Activated naive CD8-positive, alpha-beta T cell (primary cell): ENCODE results near the gene VGLL4.
"Not testable (repeated sequence)": the region's sequence is repeated elsewhere in the genome, so short reads cannot be mapped to it uniquely, and the experiment has no call there.

ENCODE experiments used
- H3K27ac Mint-ChIP-seq: one replicate; pipeline ENCODE4 v1.8.0; 2021; ENCODE audit warnings: mixed read lengths
- H3K27me3 Mint-ChIP-seq: one replicate; pipeline ENCODE4 v1.8.0; 2021; ENCODE audit warnings: mixed read lengths
- H3K36me3 Mint-ChIP-seq: one replicate; pipeline ENCODE4 v1.8.0; 2021; ENCODE audit warnings: mixed read lengths
- H3K4me1 Mint-ChIP-seq: one replicate; pipeline ENCODE4 v1.8.0; 2021; ENCODE audit warnings: low read depth, mixed read lengths
- H3K4me3 Mint-ChIP-seq: one replicate; pipeline ENCODE4 v1.8.0; 2021; ENCODE audit warnings: mild to moderate bottlenecking, mixed read lengths
- H3K9me3 Mint-ChIP-seq: one replicate; pipeline ENCODE4 v1.8.0; 2021; ENCODE audit warnings: low read depth, mixed read lengths

VGLL4 gene

DNA sequence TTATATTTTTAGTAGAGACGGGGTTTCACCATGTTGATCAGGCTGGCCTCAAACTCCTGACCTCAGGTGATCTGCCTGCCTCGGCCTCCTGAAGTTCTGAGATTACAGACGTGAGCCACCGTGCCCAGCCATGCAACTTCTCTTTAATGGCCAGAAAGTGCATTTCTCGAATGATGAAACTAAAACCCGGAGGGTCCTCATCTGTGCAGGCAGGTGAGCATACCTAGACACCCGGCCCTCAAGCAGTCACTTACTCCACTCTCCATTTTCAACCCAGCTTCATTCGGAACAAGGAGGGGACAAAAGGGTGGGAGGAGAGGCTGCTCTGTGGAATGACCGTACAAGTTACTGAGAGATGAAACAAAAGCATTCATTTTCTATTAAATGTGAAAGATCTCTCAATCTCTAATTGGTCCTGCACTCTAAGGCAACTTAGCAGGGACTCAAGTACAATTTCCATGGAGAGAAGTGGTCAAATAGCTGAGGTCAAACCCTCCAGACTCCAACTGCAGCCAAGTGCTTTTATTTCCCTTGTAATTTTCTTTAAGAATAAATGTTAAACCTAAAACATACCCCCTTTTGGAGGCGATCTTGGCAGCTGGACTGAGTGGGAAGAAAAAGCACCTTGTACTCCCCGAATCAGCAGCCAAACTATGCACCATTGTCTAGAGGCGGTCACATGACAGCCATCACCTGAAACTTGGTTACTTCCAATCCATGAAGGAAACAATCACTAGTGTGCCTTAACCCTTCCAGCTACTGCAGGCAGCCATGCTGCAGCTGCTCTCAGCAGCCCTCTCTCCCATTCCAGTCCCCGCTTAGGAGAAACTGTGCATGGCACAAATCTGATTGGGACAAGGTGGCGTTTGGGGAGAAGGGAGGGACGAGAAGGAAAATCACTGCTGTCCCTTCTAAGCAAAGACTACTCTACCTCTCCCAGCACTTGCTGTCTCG, 62.2 kb downstream of the VGLL4 start:
- Mint-ChIP-seq H3K27ac (peak overlapping the region; percentile 68), H3K9me3 (no peaks in the 10 kb centered on the region), H3K36me3 (peaks cover 8% of the 10 kb centered on the region), H3K4me1 (peaks cover 63% of the 10 kb centered on the region), H3K4me3 (peak overlapping the region; percentile 61), H3K27me3 (no peaks in the 10 kb centered on the region)

DNA sequence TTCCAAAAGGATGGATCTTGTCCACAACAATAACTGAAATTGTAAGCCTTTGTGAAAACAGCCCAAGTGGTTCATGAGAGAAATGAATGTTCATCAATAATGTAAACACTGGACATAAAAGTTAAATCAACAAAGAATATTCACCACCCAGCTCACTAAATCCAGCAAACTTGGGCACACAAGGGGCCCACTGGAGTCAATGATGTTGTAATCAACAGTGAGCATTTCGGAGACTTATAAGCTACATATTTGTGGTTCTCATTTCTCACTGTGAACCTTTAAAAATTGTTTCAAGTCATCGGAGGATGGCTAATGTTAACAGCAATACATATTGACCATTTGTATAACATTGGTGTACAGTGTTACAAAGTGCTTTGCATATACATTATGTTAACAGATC, 63.1 kb downstream of the VGLL4 start:
- Mint-ChIP-seq H3K27ac (no peak overlapping the region), H3K4me3 (no peak overlapping the region), H3K36me3 (peaks cover 8% of the 10 kb centered on the region), H3K4me1 (peaks cover 57% of the 10 kb centered on the region), H3K9me3 (no peaks in the 10 kb centered on the region), H3K27me3 (no peaks in the 10 kb centered on the region)

DNA sequence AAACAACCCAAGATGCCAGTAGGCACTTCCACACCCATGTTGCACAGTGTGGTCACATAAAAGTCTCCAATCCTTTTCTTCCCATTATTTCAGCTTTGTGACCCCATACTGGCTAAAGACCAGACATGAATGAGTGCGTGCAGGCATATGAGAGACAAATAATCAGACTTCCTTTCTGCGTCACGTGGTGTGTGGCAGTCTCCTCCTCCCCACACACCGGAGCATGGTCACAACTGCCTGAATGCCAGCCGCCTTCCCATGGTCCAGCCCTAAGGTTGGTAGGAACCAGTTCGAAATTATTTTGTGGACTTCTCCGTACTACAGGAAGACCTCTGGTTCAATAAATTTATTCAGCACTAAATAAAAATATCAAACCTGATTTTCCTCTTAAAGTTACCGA, 65.5 kb downstream of the VGLL4 start:
- no peaks in the 10 kb centered on the region for H3K9me3 Mint-ChIP-seq
- H3K27ac Mint-ChIP-seq: no peak overlapping the region
- no peak overlapping the region for H3K4me3 Mint-ChIP-seq
- peaks cover 8% of the 10 kb centered on the region for H3K36me3 Mint-ChIP-seq
- H3K4me1 Mint-ChIP-seq: peaks cover 37% of the 10 kb centered on the region
- H3K27me3 Mint-ChIP-seq: no peaks in the 10 kb centered on the region

DNA sequence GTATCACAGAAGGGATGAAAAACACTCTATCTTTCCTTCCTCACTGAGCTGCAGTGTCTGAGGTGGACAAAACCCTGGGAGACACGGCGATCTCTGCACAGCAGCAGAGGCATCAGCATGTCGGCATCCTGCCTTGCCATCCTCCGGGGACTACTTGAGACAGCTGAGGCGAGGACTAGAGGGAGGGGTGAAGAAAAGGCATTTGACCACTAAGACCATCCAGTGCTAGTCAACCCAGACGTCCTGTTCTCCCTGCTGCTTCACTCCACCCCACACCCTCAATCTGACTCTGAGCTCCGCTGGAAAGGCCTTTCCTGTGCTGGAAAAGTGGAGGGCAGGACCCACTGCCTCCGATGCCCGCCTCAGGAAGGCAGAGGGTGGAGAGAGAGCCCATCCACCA, 67.3 kb downstream of the VGLL4 start:
- H3K27ac Mint-ChIP-seq: no peak overlapping the region
- H3K4me1 Mint-ChIP-seq: peaks cover 24% of the 10 kb centered on the region
- no peaks in the 10 kb centered on the region for H3K9me3 Mint-ChIP-seq
- no peaks in the 10 kb centered on the region for H3K27me3 Mint-ChIP-seq
- peaks cover 10% of the 10 kb centered on the region for H3K36me3 Mint-ChIP-seq
- H3K4me3 Mint-ChIP-seq: no peak overlapping the region

DNA sequence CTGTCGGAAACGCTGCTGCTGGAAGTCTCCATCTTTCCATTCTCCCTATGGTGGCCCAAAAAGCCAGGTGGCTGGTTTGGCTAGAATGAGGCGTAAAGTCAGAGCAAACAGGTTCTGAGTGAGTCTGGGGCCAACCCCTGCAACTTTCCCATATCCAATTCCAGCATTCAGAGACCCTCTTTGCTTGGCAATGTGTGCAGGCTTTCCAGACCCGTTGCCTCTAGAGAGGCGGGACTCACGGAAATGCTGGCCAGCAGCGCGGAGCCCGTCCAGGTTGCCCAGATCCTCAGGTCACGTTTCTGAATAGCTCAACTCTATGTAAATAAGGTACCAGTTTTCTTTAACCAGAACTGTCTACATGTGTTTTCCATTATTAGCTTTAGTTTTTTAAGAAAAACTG, 68.0 kb downstream of the VGLL4 start:
- no peak overlapping the region for H3K27ac Mint-ChIP-seq
- peaks cover 20% of the 10 kb centered on the region for H3K4me1 Mint-ChIP-seq

DNA sequence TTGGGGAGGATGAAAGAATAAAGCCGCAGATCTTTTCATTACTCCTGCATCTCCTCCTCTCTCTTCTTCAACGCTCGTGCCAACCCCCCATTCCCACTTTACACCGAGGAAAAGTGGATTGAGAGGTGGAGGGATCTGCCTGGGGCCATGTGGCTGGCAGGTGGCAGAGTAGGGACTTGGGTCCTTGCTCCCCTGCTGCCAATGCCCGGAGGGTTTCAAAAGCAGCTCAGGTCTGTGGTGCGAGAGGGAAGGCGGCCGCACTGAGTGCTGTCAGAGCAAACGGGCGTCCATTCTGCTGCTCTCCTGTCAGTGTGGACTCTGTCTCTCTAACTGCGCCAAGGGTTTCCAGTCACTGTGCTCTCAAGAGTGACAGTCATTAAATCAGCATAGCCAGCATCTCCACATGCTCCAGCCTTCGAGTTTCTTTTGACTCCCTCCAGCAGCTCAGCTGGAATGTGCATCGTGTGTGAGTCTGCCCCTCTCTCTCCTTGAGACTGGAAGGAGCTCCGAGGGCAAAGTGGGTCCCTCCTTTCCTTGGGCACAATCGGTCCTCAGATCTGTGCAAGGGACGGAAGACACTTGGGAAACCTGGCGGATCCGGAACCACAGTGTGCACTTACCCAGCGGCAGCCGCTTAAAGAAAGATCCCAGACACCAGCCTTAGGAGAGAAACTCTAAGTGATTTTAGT, 68.6 kb downstream of the VGLL4 start:
- H3K27me3 Mint-ChIP-seq: no peaks in the 10 kb centered on the region
- no peak overlapping the region for H3K4me3 Mint-ChIP-seq
- peaks cover 8% of the 10 kb centered on the region for H3K36me3 Mint-ChIP-seq
- no peak overlapping the region for H3K27ac Mint-ChIP-seq
- H3K4me1 Mint-ChIP-seq: peaks cover 18% of the 10 kb centered on the region
- H3K9me3 Mint-ChIP-seq: no peaks in the 10 kb centered on the region

More for the DNA sequence above, 68.0 kb downstream of the VGLL4 start:
- H3K36me3 Mint-ChIP-seq: peaks cover 10% of the 10 kb centered on the region
- no peak overlapping the region for H3K4me3 Mint-ChIP-seq
- no peaks in the 10 kb centered on the region for H3K9me3 Mint-ChIP-seq
- H3K27me3 Mint-ChIP-seq: no peaks in the 10 kb centered on the region

DNA sequence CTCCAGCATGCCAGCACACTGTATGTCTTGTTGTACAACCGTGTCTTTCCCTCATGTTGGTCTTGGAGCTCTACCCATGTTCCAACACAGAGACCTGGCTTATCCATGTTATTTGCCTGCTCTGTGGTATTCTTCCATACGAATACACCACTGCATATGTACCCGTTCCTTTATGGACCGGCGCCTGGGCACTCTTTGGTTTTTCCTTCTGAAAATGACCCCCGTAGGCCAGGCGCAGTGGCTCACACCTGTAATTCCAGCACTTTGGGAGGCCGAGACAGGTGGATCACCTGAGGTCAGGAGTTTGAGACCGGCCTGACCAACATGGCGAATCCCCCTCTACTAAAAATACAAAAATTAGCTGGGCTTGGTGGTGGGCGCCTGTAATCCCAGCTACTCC, 71.1 kb downstream of the VGLL4 start:
- H3K27me3 Mint-ChIP-seq, H3K9me3 Mint-ChIP-seq, H3K36me3 Mint-ChIP-seq: not testable (repeated sequence)
- H3K4me1 Mint-ChIP-seq: peaks cover 10% of the 10 kb centered on the region
- H3K4me3 Mint-ChIP-seq: peak overlapping the region; percentile 14
- peak overlapping the region; percentile 24 for H3K27ac Mint-ChIP-seq

DNA sequence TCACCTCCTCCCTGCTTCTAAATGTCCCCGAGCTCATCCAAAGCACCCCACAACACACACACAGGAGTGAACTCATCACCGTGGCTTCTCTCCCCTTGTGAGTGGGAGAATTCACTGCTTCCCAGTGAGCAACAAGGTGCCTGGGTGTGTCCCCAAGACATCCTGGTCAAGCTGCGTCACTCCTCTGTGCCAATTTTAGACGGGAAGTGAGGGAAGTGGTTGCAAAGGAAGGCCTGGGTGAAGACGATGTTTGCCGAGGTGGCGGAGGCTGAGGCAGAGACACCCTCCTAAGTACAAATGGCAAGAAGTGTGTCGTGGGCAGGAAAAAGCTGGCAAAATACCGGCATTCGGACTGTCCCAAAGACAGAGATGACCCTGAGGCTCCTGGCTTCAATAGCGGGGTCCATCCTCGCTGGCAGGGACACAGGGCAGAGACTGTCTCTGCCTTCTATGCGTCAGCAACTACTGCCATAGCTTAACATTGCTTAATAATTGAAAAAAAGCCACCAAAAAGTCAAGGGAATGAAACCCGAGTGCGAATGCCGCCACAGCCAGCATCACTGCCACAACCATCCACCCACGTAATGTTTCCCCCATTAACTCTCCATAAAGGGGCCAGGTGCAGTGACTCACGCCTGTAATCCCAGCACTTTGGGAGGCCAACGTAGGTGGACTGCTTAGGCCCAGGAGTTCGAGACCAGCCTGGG, 72.8 kb downstream of the VGLL4 start:
- Mint-ChIP-seq H3K27me3 (no peaks in the 10 kb centered on the region), H3K27ac (peak overlapping the region; percentile 8), H3K36me3 (peaks cover 2% of the 10 kb centered on the region), H3K4me3 (no peak overlapping the region), H3K9me3 (no peaks in the 10 kb centered on the region), H3K4me1 (peaks cover 7% of the 10 kb centered on the region)

DNA sequence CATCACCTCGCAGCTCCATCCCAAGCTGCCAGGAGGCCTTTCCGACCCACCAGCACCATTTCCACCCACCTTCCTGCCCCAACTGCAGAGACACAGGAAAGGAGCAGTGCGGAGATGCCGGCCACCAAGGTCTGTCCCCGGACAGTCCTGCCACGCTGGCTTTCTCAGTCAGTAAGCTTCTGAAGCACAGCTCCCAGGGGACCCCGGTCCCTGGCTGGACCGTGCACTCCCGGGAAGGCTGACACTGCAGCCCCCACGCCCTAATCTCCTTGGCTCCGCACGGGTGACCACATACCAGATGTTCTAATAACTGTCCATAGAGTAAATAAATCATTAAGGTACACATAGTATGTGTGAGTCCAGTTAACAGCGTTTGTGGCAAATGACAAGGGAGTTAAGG, 73.5 kb downstream of the VGLL4 start:
- no peaks in the 10 kb centered on the region for H3K9me3 Mint-ChIP-seq
- H3K27me3 Mint-ChIP-seq: no peaks in the 10 kb centered on the region
- no peak overlapping the region for H3K4me3 Mint-ChIP-seq
- H3K4me1 Mint-ChIP-seq: peaks cover 7% of the 10 kb centered on the region
- H3K27ac Mint-ChIP-seq: peak overlapping the region; percentile 8
- peaks cover 2% of the 10 kb centered on the region for H3K36me3 Mint-ChIP-seq

DNA sequence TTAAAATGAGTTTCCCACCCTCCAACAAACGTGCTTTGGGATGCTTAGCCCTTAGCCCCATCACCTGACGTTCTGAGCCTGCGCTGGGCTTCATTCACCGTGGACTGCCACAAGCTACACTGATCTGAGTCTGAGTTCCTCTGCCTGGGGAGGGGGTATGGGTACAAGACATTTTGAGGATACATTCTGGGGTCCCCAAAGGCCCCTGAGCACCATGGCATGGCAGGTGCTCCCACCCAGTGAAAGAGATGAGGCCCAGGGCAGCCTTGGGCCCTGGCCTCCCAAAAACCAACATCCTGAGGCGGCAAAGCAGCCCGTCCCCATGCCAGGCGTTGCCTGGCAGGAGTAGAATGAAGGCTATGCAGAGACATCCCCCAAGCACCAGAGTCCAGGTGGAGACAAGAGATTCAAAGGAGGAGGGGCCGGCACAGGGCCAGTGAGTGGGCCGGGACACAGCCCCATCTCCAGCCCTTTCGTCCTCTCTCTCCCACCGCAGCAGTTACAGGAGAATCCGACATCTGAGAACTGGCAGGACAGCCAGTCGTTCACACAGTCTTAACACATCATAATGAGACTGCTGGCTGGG, 74.5 kb downstream of the VGLL4 start:
- Mint-ChIP-seq H3K4me1 (peaks cover 7% of the 10 kb centered on the region), H3K27me3 (no peaks in the 10 kb centered on the region), H3K36me3 (peaks cover 2% of the 10 kb centered on the region), H3K9me3 (no peaks in the 10 kb centered on the region), H3K4me3 (no peak overlapping the region), H3K27ac (peak overlapping the region; percentile 68)

DNA sequence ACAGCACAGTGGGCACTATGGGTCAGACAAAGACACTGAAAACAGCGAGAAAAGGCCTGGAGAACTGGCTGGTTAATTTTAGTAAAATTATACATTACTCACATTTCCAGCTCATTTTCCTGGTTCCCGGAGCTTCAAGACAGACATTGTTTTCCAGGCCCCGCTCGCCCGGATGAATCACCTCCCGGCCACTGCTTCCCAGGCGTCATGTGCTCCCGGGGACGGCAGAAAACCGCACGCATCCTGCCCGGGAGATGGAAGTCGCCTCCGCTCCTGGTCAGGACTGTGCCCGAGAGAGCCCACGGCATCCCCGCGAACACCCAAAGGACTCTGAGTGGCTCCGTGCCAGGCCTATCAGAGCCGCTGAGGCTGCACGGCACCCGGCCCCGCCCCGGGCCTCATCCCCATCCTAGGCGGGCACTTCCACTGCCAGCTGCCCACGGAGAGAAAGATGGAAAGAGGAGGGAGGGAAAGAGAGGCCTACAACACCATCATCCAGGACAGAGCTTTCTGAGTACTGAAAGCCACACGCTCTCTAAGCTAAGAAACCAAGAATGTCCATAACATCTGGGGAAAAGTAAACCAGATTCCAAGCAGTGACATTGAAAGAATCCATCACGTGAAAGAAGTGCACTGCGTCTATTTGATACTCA, 75.1 kb downstream of the VGLL4 start:
- Mint-ChIP-seq H3K4me3 (no peak overlapping the region), H3K9me3 (no peaks in the 10 kb centered on the region), H3K4me1 (peaks cover 7% of the 10 kb centered on the region), H3K27ac (peak overlapping the region; percentile 58), H3K27me3 (no peaks in the 10 kb centered on the region), H3K36me3 (peaks cover 2% of the 10 kb centered on the region)

DNA sequence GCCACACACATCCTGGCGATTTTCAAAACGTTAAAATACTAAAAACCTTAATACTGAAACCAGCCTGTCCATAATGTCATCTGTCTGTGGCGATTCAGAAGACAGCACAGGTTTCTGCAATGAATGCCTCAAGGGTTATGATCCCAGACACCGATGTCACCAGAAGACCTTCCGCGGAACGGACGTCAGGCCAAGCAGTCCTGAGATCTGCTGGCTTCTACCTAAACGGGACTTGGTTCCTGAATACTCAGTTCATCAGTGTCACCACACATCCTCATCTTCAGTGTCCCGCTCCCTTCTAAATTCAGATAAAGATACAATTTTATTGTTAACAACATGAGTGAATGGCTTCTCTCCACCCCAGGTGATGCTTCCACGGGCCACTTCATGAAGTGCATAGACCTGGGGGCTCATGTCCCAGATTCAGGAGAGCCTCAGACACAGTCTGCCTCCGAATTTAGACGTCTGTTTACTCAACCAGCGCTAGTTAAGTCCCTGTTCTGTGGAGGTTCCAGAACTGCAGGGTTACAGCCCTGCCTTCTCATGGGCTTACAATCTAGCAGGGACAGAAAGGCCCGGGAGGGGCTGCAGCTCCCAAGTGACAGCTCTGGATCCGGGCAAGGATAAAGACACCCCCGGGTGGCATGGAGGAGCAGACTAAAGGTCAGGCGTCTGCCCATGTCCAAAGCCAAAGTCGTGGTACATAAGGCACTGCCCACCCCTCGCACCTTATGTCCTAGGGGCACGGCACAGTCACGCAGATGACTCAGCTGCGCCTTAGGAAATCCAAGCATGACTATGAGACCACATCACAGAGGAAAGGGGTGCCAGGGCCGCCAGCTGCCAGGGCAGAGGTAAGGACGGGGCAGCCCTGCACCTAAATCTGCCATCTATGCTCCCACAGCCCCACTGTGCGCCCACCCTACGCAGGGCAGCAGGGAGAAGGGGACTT, 75.9 kb downstream of the VGLL4 start:
- H3K27me3 Mint-ChIP-seq: no peaks in the 10 kb centered on the region
- peaks cover 7% of the 10 kb centered on the region for H3K4me1 Mint-ChIP-seq
- peak overlapping the region; percentile 58 for H3K27ac Mint-ChIP-seq
- peaks cover 2% of the 10 kb centered on the region for H3K36me3 Mint-ChIP-seq
- no peak overlapping the region for H3K4me3 Mint-ChIP-seq
- no peaks in the 10 kb centered on the region for H3K9me3 Mint-ChIP-seq

DNA sequence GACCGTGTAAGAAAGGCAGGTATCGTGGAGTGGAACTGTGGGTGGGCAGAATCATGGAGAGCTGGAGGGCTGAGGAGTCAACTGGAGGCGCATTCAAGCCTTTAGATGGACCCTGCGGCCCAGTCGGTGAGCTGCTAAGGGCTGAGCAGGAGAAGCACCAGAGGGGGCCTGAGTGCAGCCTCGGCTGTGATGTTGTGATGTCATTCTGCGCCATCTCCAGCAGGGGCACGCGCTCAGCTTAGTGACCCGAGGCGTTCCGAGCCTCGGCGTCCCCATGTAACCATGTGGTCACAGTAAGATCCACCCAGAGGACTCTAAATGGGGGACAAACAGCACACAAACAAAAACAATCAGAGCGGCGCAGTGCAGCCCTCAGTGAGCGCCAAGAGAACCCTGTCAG, 76.8 kb downstream of the VGLL4 start:
- peak overlapping the region; percentile 7 for H3K27ac Mint-ChIP-seq
- no peak overlapping the region for H3K4me3 Mint-ChIP-seq
- no peaks in the 10 kb centered on the region for H3K36me3 Mint-ChIP-seq
- no peaks in the 10 kb centered on the region for H3K9me3 Mint-ChIP-seq
- H3K27me3 Mint-ChIP-seq: no peaks in the 10 kb centered on the region
- peaks cover 2% of the 10 kb centered on the region for H3K4me1 Mint-ChIP-seq
